Neuronal stem cell (in vitro differentiated cells): ENCODE results near the gene RPS6KA1.
"Not testable (repeated sequence)": the region's sequence is repeated elsewhere in the genome, so short reads cannot be mapped to it uniquely, and the experiment has no call there.

Experiments
- DNase-seq: peaks from one replicate; pipeline ENCODE4 v3.0.0-alpha.2; 2013; ENCODE audit warnings: low spot score
- H2AFZ ChIP-seq: one replicate; pipeline ENCODE4 v1.6.1; 2013; ENCODE audit warnings: mild to moderate bottlenecking, low read length, inconsistent platforms
- H2AK5ac ChIP-seq: 2 replicates; pipeline ENCODE4 v1.6.1; 2013; ENCODE audit warnings: low read depth, mild to moderate bottlenecking, inconsistent platforms, low read length, moderate library complexity, mixed read lengths
- H2BK120ac ChIP-seq: 2 replicates; pipeline ENCODE4 v1.6.1; 2013; ENCODE audit warnings: low read depth, mild to moderate bottlenecking, inconsistent platforms, low read length, moderate library complexity, mixed read lengths
- H2BK12ac ChIP-seq: one replicate; pipeline ENCODE4 v1.6.1; 2013; ENCODE audit warnings: low read length, inconsistent platforms
- H2BK15ac ChIP-seq: 2 replicates; pipeline ENCODE4 v1.6.1; 2013; ENCODE audit warnings: mild to moderate bottlenecking, low read length, inconsistent platforms, mixed read lengths
- H2BK5ac ChIP-seq: one replicate; pipeline ENCODE4 v1.6.1; 2013; ENCODE audit warnings: inconsistent platforms, mild to moderate bottlenecking, low read length, moderate library complexity
- H3K14ac ChIP-seq: one replicate; pipeline ENCODE4 v1.6.1; 2013; ENCODE audit warnings: low read length, inconsistent platforms
- H3K18ac ChIP-seq: 2 replicates; pipeline ENCODE4 v1.6.1; 2013; ENCODE audit warnings: low read length, inconsistent platforms
- H3K23ac ChIP-seq: 2 replicates; pipeline ENCODE4 v1.6.1; 2013; ENCODE audit warnings: low read depth, mild to moderate bottlenecking, mixed read lengths, low read length, inconsistent platforms; ENCODE audit not compliant: poor library complexity
- H3K27ac ChIP-seq: replicated peaks from 3 replicates; pipeline ENCODE4 v1.5.1; 2013; ENCODE audit warnings: low read length, inconsistent platforms
- H3K27me3 ChIP-seq, 3 experiments: 2 replicates each; pipeline ENCODE4 v1.6.1; 2013; ENCODE audit warnings: low read length in 3 of 3, mild to moderate bottlenecking in 2 of 3, inconsistent platforms in 1 of 3, low read depth in 1 of 3, mixed read lengths in 1 of 3, moderate library complexity in 1 of 3; ENCODE audit not compliant: control insufficient read depth in 3 of 3, insufficient read depth in 3 of 3
- H3K36me3 ChIP-seq, 2 donors: replicated peaks in 1 of 2; 2 replicates each; pipeline ENCODE4 v1.6.1; 2013; ENCODE audit warnings: low read length in 2 of 2; ENCODE audit not compliant: control insufficient read depth in 2 of 2, insufficient read depth in 2 of 2
- H3K4ac ChIP-seq: 2 replicates; pipeline ENCODE4 v1.6.1; 2013; ENCODE audit warnings: inconsistent platforms, mild to moderate bottlenecking, low read length, moderate library complexity
- H3K4me1 ChIP-seq, 2 donors: 1 replicate in 1 of 2; 2 replicates in 1 of 2; pipeline ENCODE4 v1.6.1; 2013; ENCODE audit warnings: low read length in 2 of 2, low read depth in 1 of 2; ENCODE audit not compliant: control insufficient read depth in 2 of 2, insufficient read depth in 1 of 2
- H3K4me2 ChIP-seq: one replicate; pipeline ENCODE4 v1.6.1; 2013; ENCODE audit warnings: mild to moderate bottlenecking, low read length, inconsistent platforms; ENCODE audit not compliant: insufficient read depth, poor library complexity, severe bottlenecking
- H3K4me3 ChIP-seq, 2 donors: 2 replicates each; pipeline ENCODE4 v1.5.1; 2013; ENCODE audit warnings: low read length in 2 of 2, mild to moderate bottlenecking in 2 of 2, inconsistent platforms in 1 of 2, moderate library complexity in 1 of 2
- H3K79me1 ChIP-seq: one replicate; pipeline ENCODE4 v1.6.1; 2013; ENCODE audit warnings: low read depth, mild to moderate bottlenecking, inconsistent platforms, low read length, moderate library complexity
- H3K9ac ChIP-seq: one replicate; pipeline ENCODE4 v1.6.1; 2013; ENCODE audit warnings: mild to moderate bottlenecking, low read depth, low read length, inconsistent platforms; ENCODE audit not compliant: poor library complexity
- H3K9me3 ChIP-seq, 2 donors: replicated peaks in 1 of 2; 2 replicates each; pipeline versions ENCODE3 to v1.6.1; 2013; ENCODE audit warnings: low read length in 2 of 2, mild to moderate bottlenecking in 2 of 2, inconsistent platforms in 1 of 2, low read depth in 1 of 2, mixed read lengths in 1 of 2, moderate library complexity in 1 of 2; ENCODE audit not compliant: control insufficient read depth in 2 of 2, insufficient read depth in 1 of 2
- H4K8ac ChIP-seq: one replicate; pipeline ENCODE4 v1.6.1; 2013; ENCODE audit warnings: low read depth, mild to moderate bottlenecking, inconsistent platforms, low read length, moderate library complexity
- H4K91ac ChIP-seq: one replicate; pipeline ENCODE4 v1.6.1; 2013; ENCODE audit warnings: low read length, low read depth, mild to moderate bottlenecking, inconsistent platforms; ENCODE audit not compliant: poor library complexity
- WGBS, 2 donors: extraction: QIAGEN DNeasy Blood & Tissue Kit; methylation state at CpG; one replicate each; pipeline ENCODE4 v1.1.7; 2013; ENCODE audit warnings: missing lambda C conversion rate in 2 of 2, mixed read lengths in 1 of 2; ENCODE audit not compliant: insufficient read length in 2 of 2, insufficient replicate concordance in 1 of 2; ENCODE audit errors: extremely low coverage in 2 of 2; 5-methylcytosine and 5-hydroxymethylcytosine counted together

The RPS6KA1 gene

DNA sequence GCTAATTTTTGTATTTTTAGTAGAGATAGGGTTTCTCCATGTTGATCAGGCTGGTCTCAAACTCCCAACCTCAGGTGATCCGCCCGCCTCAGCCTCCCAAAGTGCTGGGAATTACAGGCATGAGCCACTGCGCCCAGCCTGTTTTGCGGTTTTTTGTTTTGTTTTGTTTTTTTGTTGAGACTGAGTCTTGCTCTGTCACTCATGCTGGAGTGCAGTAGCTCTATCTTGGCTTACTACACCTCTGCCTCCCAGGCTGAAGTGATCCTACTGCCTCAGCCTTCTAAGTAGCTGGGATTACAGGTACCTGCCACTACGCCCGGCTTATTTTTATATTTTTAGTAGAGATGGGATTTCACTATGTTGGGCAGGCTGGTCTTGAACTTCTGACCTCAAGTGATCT is 65.0 kb downstream of the RPS6KA1 start:
- H3K9me3 ChIP-seq, H2BK15ac ChIP-seq, H2BK12ac ChIP-seq, H2BK5ac ChIP-seq, H3K18ac ChIP-seq, H3K9ac ChIP-seq, H2BK120ac ChIP-seq, H4K91ac ChIP-seq, H3K4me2 ChIP-seq, H3K27me3 ChIP-seq, H3K14ac ChIP-seq, H3K23ac ChIP-seq, H3K4me3 ChIP-seq, H3K4me1 ChIP-seq, H2AFZ ChIP-seq, DNase-seq, H3K27ac ChIP-seq, H3K4ac ChIP-seq, H4K8ac ChIP-seq, H3K79me1 ChIP-seq, H2AK5ac ChIP-seq, H3K36me3 ChIP-seq: not testable (repeated sequence)
- WGBS, 2 donors, result no CpG with 5 or more reads among the region's 6 CpGs

DNA sequence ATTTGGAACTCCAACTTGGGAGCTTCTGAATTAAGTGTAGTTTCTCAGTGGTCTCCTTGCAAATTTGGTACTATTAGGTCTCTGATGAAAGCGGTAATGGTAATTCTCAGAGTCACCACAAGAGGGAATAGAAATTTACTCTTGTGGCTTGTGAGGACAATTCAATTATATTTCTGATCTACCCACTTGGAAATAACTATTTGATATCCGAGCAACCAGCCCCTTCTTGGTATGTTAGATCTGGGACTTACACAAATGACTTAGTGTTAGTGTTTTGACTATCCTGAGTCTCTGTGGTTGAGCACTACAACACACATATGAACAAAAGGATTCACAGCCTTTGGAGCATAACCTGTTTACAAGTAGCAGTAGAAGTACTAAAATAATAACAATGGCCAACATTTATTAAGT is 68.1 kb downstream of the RPS6KA1 start:
- Histone ChIP-seq H3K9me3 (no peaks in the 10 kb centered on the region), H2BK15ac (no peak overlapping the region)
- DNase-seq, result no peak

DNA sequence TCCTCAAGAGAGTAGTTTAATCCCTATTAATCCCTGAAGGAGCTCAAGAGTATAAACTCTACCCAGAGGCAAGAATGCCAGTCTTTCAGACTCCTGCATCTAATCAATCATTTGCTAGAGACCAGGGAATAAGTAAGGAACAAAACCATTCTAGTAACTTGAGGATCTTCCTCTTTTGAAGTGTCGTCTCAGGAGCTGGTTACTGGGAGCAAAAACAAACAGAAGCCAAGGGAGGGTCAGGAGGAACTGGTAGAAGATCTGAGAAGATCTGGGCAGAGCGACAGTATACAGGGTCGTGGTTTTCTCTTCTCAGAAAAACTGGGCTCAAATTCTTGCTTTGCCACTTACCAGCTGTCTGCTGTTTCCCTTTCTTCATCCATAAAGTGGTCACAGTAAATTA is 69.3 kb downstream of the RPS6KA1 start:
- Histone ChIP-seq H3K4ac (no peak overlapping the region), H4K8ac (no peak overlapping the region), H3K27me3 (peaks cover 0 to 11% (median 0%) of the 10 kb centered on the region in 3 experiments), H2AFZ (no peak overlapping the region), H2BK12ac (no peak overlapping the region), H3K79me1 (no peaks in the 10 kb centered on the region), H3K9me3 (no peaks in the 10 kb centered on the region), H3K4me1 (peaks cover 7 to 12% of the 10 kb centered on the region in 2 donors), H3K4me2 (no peak overlapping the region), H3K9ac (no peak overlapping the region), H2BK5ac (no peak overlapping the region), H3K14ac (no peak overlapping the region), H4K91ac (no peak overlapping the region), H3K18ac (no peak overlapping the region), H3K23ac (no peak overlapping the region), H2AK5ac (no peak overlapping the region), H3K27ac (no peak overlapping the region), H2BK120ac (no peak overlapping the region), H3K36me3 (no peaks in the 10 kb centered on the region), H3K4me3 (no peak overlapping the region), H2BK15ac (no peak overlapping the region)
- DNase-seq, result no peak
- no CpG with 5 or more reads among the region's 3 CpGs for WGBS, 2 donors

More for the DNA sequence above, 68.1 kb downstream of the RPS6KA1 start:
- H4K91ac ChIP-seq, result no peak overlapping the region
- H2BK5ac ChIP-seq, result no peak overlapping the region
- no peak overlapping the region for H3K9ac ChIP-seq
- no peak overlapping the region for H2AFZ ChIP-seq
- WGBS, 2 donors, result no CpG with 5 or more reads among the region's 2 CpGs
- H3K4me1 ChIP-seq, result peaks cover 0 to under 1% of the 10 kb centered on the region in 2 donors
- no peak overlapping the region for H3K14ac ChIP-seq
- no peak overlapping the region for H3K27ac ChIP-seq
- no peak overlapping the region for H4K8ac ChIP-seq
- no peak overlapping the region for H2BK12ac ChIP-seq
- H3K4me2 ChIP-seq, result no peak overlapping the region
- no peak overlapping the region for H3K4ac ChIP-seq
- peaks cover 0 to 11% (median 0%) of the 10 kb centered on the region in 3 experiments for H3K27me3 ChIP-seq
- no peak overlapping the region for H2BK120ac ChIP-seq
- no peak overlapping the region for H3K4me3 ChIP-seq
- H3K79me1 ChIP-seq, result no peaks in the 10 kb centered on the region
- no peak overlapping the region for H3K23ac ChIP-seq
- H3K36me3 ChIP-seq, result no peaks in the 10 kb centered on the region
- no peak overlapping the region for H3K18ac ChIP-seq
- no peak overlapping the region for H2AK5ac ChIP-seq

DNA sequence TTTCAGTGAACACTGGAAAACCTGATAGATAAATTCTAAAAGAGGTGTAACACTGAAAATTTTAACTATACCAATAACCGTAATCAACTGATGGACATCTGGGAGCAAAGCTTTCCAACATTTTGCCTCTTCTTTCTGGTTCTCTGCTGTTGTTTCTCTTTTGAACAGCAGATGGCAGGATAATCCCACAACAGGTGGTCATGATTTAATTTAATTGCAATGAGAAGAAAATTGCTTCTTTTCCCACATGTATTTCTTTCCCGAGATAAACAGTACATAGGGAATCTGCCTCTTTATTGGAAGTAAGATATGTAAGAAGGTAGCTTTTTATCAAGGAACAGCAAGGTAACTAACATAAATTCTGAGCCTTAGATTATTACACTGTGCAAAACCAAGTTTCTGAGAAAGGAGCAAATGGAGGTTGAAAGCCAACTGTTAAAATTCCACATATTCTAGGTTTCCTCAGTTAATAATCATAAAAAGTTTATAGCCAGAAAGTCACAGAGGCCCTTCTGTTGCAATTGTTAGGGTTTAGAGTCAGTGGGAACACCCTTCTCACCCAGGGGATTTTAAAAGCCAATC is 72.9 kb downstream of the RPS6KA1 start:
- Histone ChIP-seq H4K8ac (no peak overlapping the region), H2BK12ac (no peak overlapping the region), H2AK5ac (no peak overlapping the region), H3K79me1 (no peaks in the 10 kb centered on the region), H3K9ac (no peak overlapping the region), H3K18ac (no peak overlapping the region), H3K14ac (no peak overlapping the region), H3K4me2 (no peak overlapping the region), H2AFZ (peak overlapping the region; percentile 80), H3K9me3 (no peaks in the 10 kb centered on the region), H3K23ac (no peak overlapping the region), H2BK15ac (no peak overlapping the region), H2BK5ac (no peak overlapping the region), H3K27me3 (peaks cover 0 to 11% (median 0%) of the 10 kb centered on the region in 3 experiments), H3K36me3 (no peaks in the 10 kb centered on the region), H3K4me3 (no peak overlapping the region), H3K4me1 (peaks cover 13 to 24% of the 10 kb centered on the region in 2 donors), H3K4ac (no peak overlapping the region), H3K27ac (no peak overlapping the region), H4K91ac (no peak overlapping the region), H2BK120ac (no peak overlapping the region)
- peak; percentile 71 for DNase-seq
- no CpG with 5 or more reads among the region's 2 CpGs for WGBS, 2 donors
